ENCODE measurements around the gene FAF2. TPM values are rescaled to one million over a fixed set of nuclear protein-coding genes. Genes with fewer than 3 reads are reported as not detected.

Gene FAF2
- total and polyA plus RNA-seq, 10 of the 15 experiments (the other 5 are each of a cell fraction or from before 2014, with no cell fraction given), result 19.0 to 45.1 (median 35.6) TPM

- no peak overlapping the region for H3K27ac ChIP-seq (ENCODE audit: control insufficient read depth, insufficient read depth)
- POLR2A ChIA-PET, result no interaction called here
These were observed 79.3 kb downstream of the FAF2 start for GRCh38 chr5:176527246-176528222.

GRCh38 chr5:176528301-176528700 is 80.1 kb downstream of the FAF2 start:
- no peak for ATAC-seq
- ChIA-PET RAD21 (ENCODE audit: unreplicated experiment) (no interaction called here), CTCF (no interaction called here), SMC1A (ENCODE audit: uncharacterized antibody, unreplicated experiment) (no interaction called here), POLR2A (no interaction called here)
- H3K27ac ChIP-seq (ENCODE audit: control insufficient read depth, insufficient read depth), result no peak overlapping the region
- in situ Hi-C loops (cut with MboI) (no loop called here), intact Hi-C loops (cut with micrococcal nuclease; ENCODE audit: unreplicated experiment) (no loop called here)
- no peak overlapping the region for H3K4me2 ChIP-seq (ENCODE audit: control insufficient read depth, insufficient read depth)
- H3K79me2 ChIP-seq (ENCODE audit: control insufficient read depth, insufficient read depth, low read length), result peaks cover 19% of the 10 kb centered on the region
- no peaks in the 10 kb centered on the region; the same call in 1 of the 2 replicates for H4K20me1 ChIP-seq (ENCODE audit: control insufficient read depth, insufficient read depth)
- H3K27me3 ChIP-seq (replicated peaks in 1 of 2; ENCODE audit: control insufficient read depth in 2 of 2, insufficient read depth in 2 of 2, low read length in 1 of 2), result no peaks in the 10 kb centered on the region
- H3K9ac ChIP-seq (ENCODE audit: control insufficient read depth, insufficient read depth, low read length), result no peak overlapping the region
- H3K4me1 ChIP-seq (ENCODE audit: control insufficient read depth, insufficient read depth, low read length), result peaks cover 31% of the 10 kb centered on the region
- H2AFZ ChIP-seq (ENCODE audit: control insufficient read depth, low read depth, low read length), result no peak overlapping the region
- no peak for DNase-seq (ENCODE audit: low read depth, low spot score)
- H3K4me3 ChIP-seq, result no peak overlapping the region
- peaks cover 14 to 39% of the 10 kb centered on the region in 2 experiments for H3K36me3 ChIP-seq (ENCODE audit: control insufficient read depth in 2 of 2, insufficient read depth in 2 of 2, low read length in 1 of 2)
- 94% methylated on average over 10 of the region's 11 CpGs for WGBS (ENCODE audit: insufficient coverage, insufficient replicate concordance, low lambda C conversion rate, missing lambda C conversion rate)
- H3K9me3 ChIP-seq (replicated peaks; ENCODE audit: control insufficient read depth, insufficient read depth, low read length), result no peaks in the 10 kb centered on the region
- BruUV-seq (replicated peaks), result no TSS peak
- no peak for FAIRE-seq
- TF ChIP-seq LARP7 (IDR thresholded peaks at IDR 0.05) (no peak), BRCA1 (IDR thresholded peaks at IDR 0.05; ENCODE audit: low read depth, low read length) (no peak), HDAC2 (IDR thresholded peaks at IDR 0.05) (no peak), SP1 (IDR thresholded peaks at IDR 0.05; ENCODE audit: low read depth, low read length) (no peak), HSF1 (IDR thresholded peaks at IDR 0.05; ENCODE audit: low read depth, low read length) (no peak), ATF3 (IDR thresholded peaks at IDR 0.05; ENCODE audit: borderline replicate concordance, extremely low read depth, low read depth, low read length) (no peak), SREBF1 (IDR thresholded peaks at IDR 0.05; ENCODE audit: low read length) (no peak), BCLAF1 (IDR thresholded peaks at IDR 0.05) (no peak), CHD2 (IDR thresholded peaks at IDR 0.05; ENCODE audit: borderline replicate concordance, low read depth, low read length) (no peak), DPF2 (IDR thresholded peaks at IDR 0.05) (no peak), TCF3 (IDR thresholded peaks at IDR 0.05; ENCODE audit: borderline replicate concordance, insufficient read depth, low read depth, low read length) (no peak)

More at GRCh38 chr5:176527246-176528222, 79.3 kb downstream of the FAF2 start:
- Histone ChIP-seq H3K4me3 (no peak overlapping the region), H3K9me3 (replicated peaks; ENCODE audit: control insufficient read depth, insufficient read depth, low read length) (no peaks in the 10 kb centered on the region), H3K4me2 (ENCODE audit: control insufficient read depth, insufficient read depth) (no peak overlapping the region), H3K4me1 (ENCODE audit: control insufficient read depth, insufficient read depth, low read length) (peaks cover 25% of the 10 kb centered on the region), H2AFZ (ENCODE audit: control insufficient read depth, low read depth, low read length) (no peak overlapping the region), H3K9ac (ENCODE audit: control insufficient read depth, insufficient read depth, low read length) (no peak overlapping the region), H3K36me3 (ENCODE audit: control insufficient read depth in 2 of 2, insufficient read depth in 2 of 2, low read length in 1 of 2) (peaks cover 14 to 39% of the 10 kb centered on the region in 2 experiments), H3K27me3 (replicated peaks in 1 of 2; ENCODE audit: control insufficient read depth in 2 of 2, insufficient read depth in 2 of 2, low read length in 1 of 2) (no peaks in the 10 kb centered on the region), H4K20me1 (ENCODE audit: control insufficient read depth, insufficient read depth) (no peaks in the 10 kb centered on the region; the same call in 1 of the 2 replicates), H3K79me2 (ENCODE audit: control insufficient read depth, insufficient read depth, low read length) (peaks cover 12% of the 10 kb centered on the region)
- intact Hi-C loops (cut with micrococcal nuclease; ENCODE audit: unreplicated experiment), result no loop called here
- ChIA-PET CTCF (no interaction called here), SMC1A (ENCODE audit: uncharacterized antibody, unreplicated experiment) (no interaction called here), RAD21 (ENCODE audit: unreplicated experiment) (no interaction called here)
- in situ Hi-C loops (cut with MboI), result no loop called here
- no peak for DNase-seq (ENCODE audit: low read depth, low spot score)
- WGBS (ENCODE audit: insufficient coverage, insufficient replicate concordance, low lambda C conversion rate, missing lambda C conversion rate), result 88% methylated on average over 34 of the region's 34 CpGs
- ATAC-seq, result no peak
- TSS peak; percentile 59 for BruUV-seq (replicated peaks)
- TF ChIP-seq RUNX3 (IDR thresholded peaks at IDR 0.05; ENCODE audit: low read length), result no peak
- TF ChIP-seq POLR2A (IDR thresholded peaks at IDR 0.05; ENCODE audit: low read depth, low read length), result peak; percentile 14; the same call in 1 of the 2 replicates
- FAIRE-seq, result no peak

All from GM12878 (cell line).